ENCODE measurements around the gene ANGPTL4.
"Not testable (repeated sequence)": the region's sequence is repeated elsewhere in the genome, so short reads cannot be mapped to it uniquely, and the experiment has no call there.

DNA sequence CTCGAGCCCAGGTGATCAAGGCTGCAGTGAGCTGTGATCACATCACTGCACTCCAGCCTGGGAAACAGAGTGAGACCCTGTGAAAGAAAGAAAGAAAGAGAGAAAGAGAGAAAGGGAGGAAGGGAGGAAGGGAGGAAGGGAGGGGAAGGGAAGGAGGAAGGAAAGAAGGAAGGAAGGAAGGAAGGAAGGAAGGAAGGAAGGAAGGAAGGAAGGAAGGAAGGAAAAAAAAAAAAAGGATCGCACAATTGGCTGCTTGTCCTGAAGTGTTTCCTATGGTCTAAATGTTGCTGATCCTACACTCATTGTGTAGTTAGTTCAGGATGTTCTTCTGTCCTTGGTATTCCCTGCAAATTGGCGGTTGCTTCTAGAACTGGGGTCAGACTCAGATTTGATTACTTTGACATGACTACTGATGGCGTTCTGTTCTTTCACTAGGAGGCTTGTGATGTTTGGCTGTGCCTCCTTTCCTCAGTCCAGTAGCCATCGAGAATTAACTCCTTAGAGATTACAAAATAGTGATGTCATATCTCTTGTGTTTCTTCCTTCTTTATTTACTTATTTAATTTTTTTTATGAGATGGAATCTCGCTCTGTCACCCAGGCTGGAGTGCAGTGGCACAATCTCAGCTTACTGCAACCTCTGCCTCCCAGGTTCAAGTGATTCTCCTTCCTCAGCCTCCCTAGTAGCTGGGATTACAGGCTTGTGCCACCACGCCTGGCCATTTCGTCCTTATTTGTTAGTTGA lies 14.2 kb upstream of the ANGPTL4 start:
- TF ChIP-seq, protein P1, sequence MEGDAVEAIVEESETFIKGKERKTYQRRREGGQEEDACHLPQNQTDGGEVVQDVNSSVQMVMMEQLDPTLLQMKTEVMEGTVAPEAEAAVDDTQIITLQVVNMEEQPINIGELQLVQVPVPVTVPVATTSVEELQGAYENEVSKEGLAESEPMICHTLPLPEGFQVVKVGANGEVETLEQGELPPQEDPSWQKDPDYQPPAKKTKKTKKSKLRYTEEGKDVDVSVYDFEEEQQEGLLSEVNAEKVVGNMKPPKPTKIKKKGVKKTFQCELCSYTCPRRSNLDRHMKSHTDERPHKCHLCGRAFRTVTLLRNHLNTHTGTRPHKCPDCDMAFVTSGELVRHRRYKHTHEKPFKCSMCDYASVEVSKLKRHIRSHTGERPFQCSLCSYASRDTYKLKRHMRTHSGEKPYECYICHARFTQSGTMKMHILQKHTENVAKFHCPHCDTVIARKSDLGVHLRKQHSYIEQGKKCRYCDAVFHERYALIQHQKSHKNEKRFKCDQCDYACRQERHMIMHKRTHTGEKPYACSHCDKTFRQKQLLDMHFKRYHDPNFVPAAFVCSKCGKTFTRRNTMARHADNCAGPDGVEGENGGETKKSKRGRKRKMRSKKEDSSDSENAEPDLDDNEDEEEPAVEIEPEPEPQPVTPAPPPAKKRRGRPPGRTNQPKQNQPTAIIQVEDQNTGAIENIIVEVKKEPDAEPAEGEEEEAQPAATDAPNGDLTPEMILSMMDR (IDR thresholded peaks at IDR 0.05), result not testable (repeated sequence)
- TF ChIP-seq POLR2A, POLR2AphosphoS5 (IDR thresholded peaks at IDR 0.05): not testable (repeated sequence)

Data from gastroesophageal sphincter (tissue), 3 donors.